HG03039 (cell line): ENCODE results near the gene LRRC31.

Experiments
- ATAC-seq: cut with Tn5 transposase; IDR thresholded peaks from one replicate; pipeline ENCODE4 v1.9.1; 2021; ENCODE audit warnings: mild to moderate bottlenecking, moderate library complexity; ENCODE audit not compliant: unreplicated experiment

Gene LRRC31

GRCh38 chr3:169869484-169870220, at the start of gene LRRC31:
LRRC31 (minus strand) TSS chr3:169869935; CDS start chr3:169869807, 128 bp downstream.
- ATAC-seq, result no peak

GRCh38 chr3:169914321-169914720, 44.6 kb upstream of the LRRC31 start:
- ATAC-seq, result no peak

GRCh38 chr3:169913323-169913722, 43.6 kb upstream of the LRRC31 start:
- no peak for ATAC-seq

GRCh38 chr3:169911272-169911671, 41.5 kb upstream of the LRRC31 start, which contains the start of gene SAMD7:
SAMD7 (plus strand) TSS chr3:169911572; CDS start chr3:169919499, 7,927 bp downstream.
- ATAC-seq, result no peak

GRCh38 chr3:169907944-169908343, 38.2 kb upstream of the LRRC31 start:
- no peak for ATAC-seq

- ATAC-seq, result no peak
Observed at GRCh38 chr3:169907476-169907875, 37.7 kb upstream of the LRRC31 start.

GRCh38 chr3:169905404-169905803, 35.7 kb upstream of the LRRC31 start:
- no peak for ATAC-seq

GRCh38 chr3:169901453-169901852, 31.7 kb upstream of the LRRC31 start:
- ATAC-seq, result no peak

GRCh38 chr3:169897284-169897683, 27.5 kb upstream of the LRRC31 start:
- no peak for ATAC-seq

GRCh38 chr3:169895072-169895471, 25.3 kb upstream of the LRRC31 start:
- ATAC-seq, result no peak

GRCh38 chr3:169894110-169894509, 24.4 kb upstream of the LRRC31 start:
- no peak for ATAC-seq

GRCh38 chr3:169891886-169892285, 22.2 kb upstream of the LRRC31 start:
- ATAC-seq, result no peak

GRCh38 chr3:169886671-169887070, 16.9 kb upstream of the LRRC31 start:
- no peak for ATAC-seq

GRCh38 chr3:169880576-169881250, 11.0 kb upstream of the LRRC31 start:
- no peak for ATAC-seq

- ATAC-seq, result no peak
Observed at GRCh38 chr3:169879845-169880575, 10.3 kb upstream of the LRRC31 start.

- no peak for ATAC-seq
Observed at GRCh38 chr3:169879013-169879557, 9.3 kb upstream of the LRRC31 start.

- no peak for ATAC-seq
Observed at GRCh38 chr3:169871129-169871886, 1.6 kb upstream of the LRRC31 start.

GRCh38 chr3:169868369-169868768, 1.4 kb downstream of the LRRC31 start:
- no peak for ATAC-seq

- no peak for ATAC-seq
Observed at GRCh38 chr3:169867584-169868210, 2.0 kb downstream of the LRRC31 start.

GRCh38 chr3:169865176-169865767, 4.5 kb downstream of the LRRC31 start:
- ATAC-seq, result no peak
